Globus pallidus (tissue), 1 donor: Measurements from ENCODE around the gene TOM1L1.

ENCODE experiments used
- DNase-seq: peaks from one replicate; pipeline ENCODE4 v3.0.0-alpha.2; 2015; ENCODE audit warnings: low spot score

TOM1L1 gene

GRCh38 chr17:54947396-54947795 is 46.7 kb downstream of the TOM1L1 start:
- DNase-seq: no peak

DNA sequence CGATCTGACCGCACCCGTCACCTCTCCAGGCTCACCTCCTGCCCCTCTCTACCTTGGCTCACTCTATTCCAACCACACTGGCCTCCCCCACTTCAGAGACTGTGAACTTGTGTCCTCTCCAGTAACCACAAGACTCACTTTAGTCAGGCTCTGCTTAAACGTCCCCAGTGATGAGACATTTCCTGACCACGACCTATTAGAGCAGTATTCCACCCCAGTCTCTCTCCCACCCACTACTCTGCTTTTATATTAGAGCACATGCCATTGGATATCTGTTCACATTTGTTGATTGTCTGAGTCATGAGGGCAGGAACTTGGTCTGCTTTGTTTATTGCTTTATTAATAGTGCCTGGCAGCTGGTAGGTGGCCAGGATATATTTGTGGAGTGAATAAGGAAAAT is 47.7 kb downstream of the TOM1L1 start:
- DNase-seq: no peak

DNA sequence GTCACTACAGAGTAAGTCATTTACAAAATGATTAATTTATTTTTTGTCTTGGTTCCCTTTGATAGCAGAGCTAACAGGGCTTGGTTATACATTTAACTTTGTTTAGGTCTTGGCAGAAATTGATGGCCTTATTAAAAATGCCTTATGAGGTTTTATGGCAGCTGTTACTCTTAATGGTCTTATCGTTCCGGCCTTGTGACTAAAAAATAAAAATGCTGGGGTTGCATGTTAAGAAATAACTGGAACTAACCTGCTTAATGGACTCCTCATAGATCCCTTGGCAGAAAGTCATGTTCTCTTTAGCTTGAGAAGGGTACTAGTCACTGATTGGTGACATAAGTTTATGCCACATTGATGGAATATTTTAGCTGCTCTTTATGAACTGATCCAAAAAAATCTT is 49.5 kb downstream of the TOM1L1 start:
- no peak for DNase-seq

- no peak for DNase-seq
These were observed 50.6 kb downstream of the TOM1L1 start for GRCh38 chr17:54951286-54951685.

DNA sequence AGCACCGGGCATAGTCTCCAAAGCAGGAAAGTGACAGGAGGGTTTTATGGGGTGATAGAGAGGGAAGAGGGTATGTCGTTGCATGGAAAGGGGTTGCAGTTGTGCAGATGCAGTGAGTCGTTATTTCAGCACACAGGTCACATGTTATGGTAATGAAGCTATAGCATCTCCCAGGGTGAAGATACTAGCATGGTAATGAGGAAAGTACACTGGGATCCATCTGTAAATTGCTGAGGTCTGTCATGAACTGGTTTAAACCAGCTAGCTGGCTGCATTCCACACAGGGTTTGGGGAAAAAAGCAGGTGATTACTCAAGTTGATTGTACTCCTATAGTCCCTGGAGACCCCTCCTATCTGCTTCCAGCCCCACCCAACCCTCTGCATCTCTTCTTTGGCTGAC is 56.1 kb downstream of the TOM1L1 start:
- DNase-seq: no peak

- no peak for DNase-seq
These were observed 67.1 kb downstream of the TOM1L1 start for GRCh38 chr17:54967621-54968261.

GRCh38 chr17:54968262-54968987 is 67.8 kb downstream of the TOM1L1 start, which contains the start of the genes COX11 and STXBP4:
COX11 (minus strand) TSS chr17:54968654; CDS start chr17:54968646, 8 bp downstream.
STXBP4 (plus strand) TSS chr17:54968765; CDS start chr17:54986220, 17,455 bp downstream.
- peak; percentile 94 for DNase-seq

GRCh38 chr17:54968988-54969332 is 68.3 kb downstream of the TOM1L1 start:
- DNase-seq: no peak

DNA sequence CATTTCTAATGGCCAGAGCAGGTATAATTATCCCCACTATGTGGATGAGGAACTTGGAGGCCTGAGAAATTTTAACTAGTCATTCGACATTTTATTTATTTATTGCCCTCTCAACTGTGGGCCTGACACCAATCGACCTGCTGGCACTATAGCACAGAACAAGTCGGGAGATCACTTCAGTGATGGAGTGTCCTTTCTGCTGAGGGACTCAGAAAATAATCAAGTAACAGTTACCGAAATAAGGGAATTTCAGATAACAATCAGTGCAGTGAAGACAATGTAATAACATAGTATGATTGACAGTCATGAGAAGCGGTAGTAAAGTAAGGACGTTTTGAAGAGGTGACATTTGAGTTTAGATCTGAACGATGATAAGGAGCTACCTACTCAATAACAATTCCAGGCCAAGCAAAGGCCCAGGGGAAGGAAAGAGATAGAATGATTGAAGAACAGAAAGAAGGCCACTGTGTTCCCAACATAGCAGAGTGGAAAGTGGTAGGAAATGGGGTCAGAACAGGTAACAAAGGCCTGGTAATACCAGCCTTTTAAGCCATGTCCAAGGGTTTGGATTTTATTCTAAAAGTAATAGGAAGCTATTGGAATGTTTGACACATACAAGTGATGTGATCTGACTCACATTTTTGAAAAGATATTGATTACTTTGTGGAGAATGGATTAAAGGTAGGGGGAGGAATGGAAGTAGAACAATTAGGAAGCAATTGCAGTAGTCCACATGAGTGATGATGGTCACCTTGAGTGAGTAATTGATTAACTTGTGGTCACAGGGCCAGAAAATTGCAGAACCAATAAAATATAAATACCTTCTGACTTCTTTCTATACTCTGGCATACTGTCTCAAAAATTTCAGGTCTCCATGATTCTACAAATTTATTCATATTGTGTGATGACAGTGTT is 69.3 kb downstream of the TOM1L1 start:
- no peak for DNase-seq

DNA sequence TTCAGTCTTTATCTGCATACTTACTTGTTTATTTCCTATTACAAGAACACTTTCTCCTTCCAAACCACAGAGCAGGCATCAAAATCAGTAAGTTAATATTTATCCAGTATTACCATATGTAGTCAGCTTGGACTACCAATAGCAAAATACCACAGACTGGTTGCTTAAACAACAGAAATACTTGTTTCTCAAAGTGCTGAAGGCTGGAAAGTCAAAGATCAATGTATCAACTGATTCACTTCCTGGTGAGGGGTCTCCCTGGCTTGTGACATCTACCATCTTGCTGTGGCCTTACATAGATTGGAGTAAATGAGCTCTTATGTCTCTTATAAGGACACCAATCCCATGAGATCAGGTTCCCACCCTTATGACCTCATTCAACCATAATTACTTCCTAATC is 70.5 kb downstream of the TOM1L1 start:
- no peak for DNase-seq

DNA sequence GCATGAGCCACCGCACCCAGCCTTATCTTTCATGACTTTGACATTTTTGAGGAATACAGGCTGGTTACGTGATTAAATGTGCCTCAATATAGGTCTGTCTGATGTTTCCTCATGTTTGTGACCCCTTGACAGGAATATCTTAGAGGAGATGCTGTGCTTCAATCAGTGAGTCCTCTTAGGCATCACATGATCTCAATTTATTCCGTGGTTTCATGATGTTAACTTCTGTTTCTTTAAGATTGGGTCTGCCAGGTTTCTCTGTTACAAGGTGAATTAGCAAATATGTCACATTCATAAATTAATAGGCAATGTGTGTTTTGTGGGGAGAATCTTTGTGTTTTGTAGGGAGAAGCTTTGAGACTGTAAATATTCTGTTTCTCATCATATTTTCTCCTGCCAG is 71.2 kb downstream of the TOM1L1 start:
- no peak for DNase-seq

DNA sequence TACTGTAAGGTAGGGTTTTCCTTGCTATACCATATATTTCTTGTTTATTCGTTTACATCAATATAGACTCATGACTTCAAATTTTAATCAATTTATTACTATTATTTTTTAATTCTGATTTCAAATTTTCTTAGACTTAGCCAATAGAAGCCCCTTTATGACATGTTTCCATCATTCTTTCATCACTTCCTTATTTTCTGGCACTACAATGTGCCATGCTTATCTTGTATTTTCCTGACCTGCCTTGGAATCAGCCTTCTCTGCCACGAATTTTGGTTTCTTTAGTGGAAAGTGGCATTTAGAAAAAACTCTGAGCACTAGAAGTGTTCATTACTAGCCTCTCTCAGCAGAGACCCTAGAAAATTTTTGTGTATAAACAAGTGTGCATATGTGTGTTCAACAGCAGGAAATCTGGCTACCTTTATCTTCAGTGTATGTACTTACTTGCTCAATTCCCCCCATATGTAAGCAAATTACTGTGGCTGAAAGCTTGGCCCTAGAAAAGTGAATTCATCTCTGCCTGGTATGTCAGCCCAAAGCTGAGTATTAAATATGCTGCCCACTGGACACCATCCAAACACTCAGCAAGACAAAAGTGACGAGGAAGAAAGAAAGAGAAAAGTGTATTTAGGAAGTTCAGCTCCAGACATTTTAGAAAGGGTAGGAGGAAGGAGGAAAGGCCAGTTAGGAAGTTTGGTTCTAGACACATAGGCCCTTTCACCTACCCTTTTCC is 71.9 kb downstream of the TOM1L1 start:
- no peak for DNase-seq

DNA sequence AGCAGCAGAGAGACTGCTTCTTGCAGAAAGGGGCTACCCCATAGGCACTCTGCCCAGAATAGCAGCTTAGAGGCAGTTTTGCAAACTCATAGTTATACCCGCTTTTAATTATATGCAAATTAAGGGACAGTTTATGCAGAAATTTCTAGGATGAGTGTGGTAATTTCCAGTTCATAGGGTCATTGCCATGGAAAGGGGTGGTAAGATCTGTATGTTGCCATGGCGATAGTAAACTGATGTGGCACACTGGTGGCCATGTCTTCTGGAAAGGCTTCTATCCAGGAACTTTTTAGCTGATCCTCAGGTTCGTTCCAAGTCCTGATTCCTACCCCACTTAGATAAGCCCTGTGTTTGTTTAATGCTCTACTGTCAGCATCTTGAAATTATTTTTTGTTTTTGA is 74.1 kb downstream of the TOM1L1 start:
- no peak for DNase-seq

DNA sequence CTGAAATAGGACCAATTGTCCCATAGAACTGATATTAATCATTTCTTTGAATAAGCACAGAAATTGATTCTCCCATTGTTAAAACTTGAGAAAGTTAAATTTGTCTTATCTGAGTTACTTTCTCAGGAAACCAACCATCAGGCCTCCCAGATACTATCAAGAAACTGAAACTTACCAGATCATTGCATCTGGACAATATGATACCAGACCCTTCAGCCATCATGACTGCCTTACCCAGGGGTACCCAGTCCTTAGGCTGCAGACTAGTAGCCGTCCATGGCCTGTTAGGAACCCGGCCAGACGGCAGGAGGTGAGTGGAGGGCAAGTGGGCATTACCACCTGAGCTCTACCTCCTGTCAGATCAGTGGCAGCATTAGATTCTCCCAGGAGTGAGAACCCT is 75.7 kb downstream of the TOM1L1 start:
- DNase-seq: no peak

GRCh38 chr17:54977744-54978143 is 77.1 kb downstream of the TOM1L1 start:
- no peak for DNase-seq

DNA sequence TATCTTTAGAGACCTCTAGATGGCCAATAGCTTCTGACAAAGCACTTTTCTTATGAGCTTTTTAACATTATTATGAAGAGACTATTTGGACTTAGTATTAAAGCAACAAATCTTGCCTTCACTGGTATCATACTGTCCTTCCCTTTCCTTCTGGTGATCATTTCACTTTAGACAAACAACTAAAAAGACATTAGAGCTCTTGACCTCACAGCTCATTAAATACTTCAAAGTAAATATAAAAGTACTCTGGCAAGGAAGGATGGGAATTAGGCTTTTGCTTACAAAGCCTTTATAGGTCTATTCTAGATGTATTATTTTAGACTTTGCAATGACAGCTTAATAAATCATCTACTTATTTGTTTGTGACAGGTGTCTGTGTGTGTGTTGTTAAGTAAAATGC is 79.0 kb downstream of the TOM1L1 start:
- no peak for DNase-seq

- no peak for DNase-seq
These were observed 79.7 kb downstream of the TOM1L1 start for GRCh38 chr17:54980375-54980774.

DNA sequence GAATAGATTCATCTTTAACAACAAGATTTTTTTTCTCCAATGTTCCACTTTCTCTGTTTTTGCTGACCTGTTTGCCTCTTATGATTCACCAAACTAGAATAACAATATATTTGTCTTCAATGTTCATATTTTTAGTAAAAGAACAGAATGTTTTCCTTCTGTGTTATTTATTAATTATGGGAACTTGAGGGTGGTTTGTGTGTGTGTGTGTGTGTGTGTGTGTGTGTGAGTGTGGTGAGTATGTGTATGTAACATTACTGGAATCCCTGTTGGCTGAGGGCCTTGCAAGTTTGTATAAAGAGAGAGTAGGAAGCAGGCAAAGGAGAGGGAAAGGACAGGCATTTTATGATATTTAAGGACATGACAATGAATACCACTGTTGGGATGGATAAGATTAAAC is 81.7 kb downstream of the TOM1L1 start:
- no peak for DNase-seq

DNA sequence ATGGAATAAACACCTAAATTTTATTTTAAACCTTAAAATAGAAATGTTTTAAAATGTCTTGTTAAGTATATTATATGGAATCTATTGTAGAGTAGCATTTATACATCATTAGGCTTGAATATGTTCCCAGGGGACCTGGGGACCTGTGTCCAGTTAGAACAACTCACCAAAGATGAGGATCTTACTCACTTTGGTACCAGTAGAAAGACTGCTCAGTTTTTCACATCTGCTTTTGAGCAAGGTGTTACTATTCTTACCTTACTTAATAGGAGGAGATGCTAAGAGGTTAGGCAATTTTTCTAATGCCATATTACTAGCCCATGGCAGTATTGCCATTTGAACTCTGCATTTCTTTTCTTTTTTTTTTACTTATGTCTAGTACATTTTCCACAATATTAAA is 82.6 kb downstream of the TOM1L1 start:
- no peak for DNase-seq

DNA sequence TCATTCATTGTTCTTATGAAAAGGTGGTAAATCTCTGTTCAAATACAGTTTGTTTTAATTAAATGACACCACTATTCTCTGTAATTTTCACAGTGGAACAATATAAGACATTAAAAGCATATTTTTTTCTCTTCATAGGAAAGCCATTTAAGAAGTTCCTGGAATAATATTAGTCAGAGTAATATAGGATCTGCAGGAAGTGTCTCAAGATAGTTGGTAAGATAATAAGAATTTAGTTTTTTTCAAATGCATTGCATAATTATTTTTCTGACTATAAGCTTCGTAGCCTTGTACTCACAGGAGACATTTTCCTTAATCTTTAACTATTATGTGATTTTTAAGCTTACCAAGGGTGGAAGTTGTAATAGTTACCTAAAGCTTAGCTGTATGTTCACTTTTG is 84.8 kb downstream of the TOM1L1 start:
- DNase-seq: no peak

GRCh38 chr17:54990118-54990517 is 89.5 kb downstream of the TOM1L1 start:
- no peak for DNase-seq

- no peak for DNase-seq
These were observed 90.9 kb downstream of the TOM1L1 start for GRCh38 chr17:54991567-54991966.
